BJ (cell line): ENCODE measurements around the gene GPR176. TPM values are rescaled to one million over a fixed set of nuclear protein-coding genes. Genes with fewer than 3 reads are reported as not detected.

ENCODE experiments used
- CTCF ChIA-PET: fragments of 350-600 bp; formaldehyde crosslinking; extraction: SDS; loops from one replicate; lab custom pipeline; 2021; ENCODE audit warnings: antibody characterized with exemption, inconsistent platforms; lab: Yijun Ruan, JAX
- POLR2A ChIA-PET: fragments of 300-600 bp; sonication (Branson Sonifier 250); formaldehyde crosslinking; extraction: SDS; loops from one replicate; lab custom pipeline; 2021; ENCODE audit warnings: antibody characterized with exemption; lab: Charles Lee
- DNase-seq: peaks from one replicate; pipeline ENCODE4 v3.0.0-alpha.2; 2011; ENCODE audit warnings: low read depth
- H3K27me3 ChIP-seq: 2 replicates; pipeline ENCODE4 v1.6.0; 2011; ENCODE audit warnings: low read length; ENCODE audit not compliant: control insufficient read depth, insufficient read depth
- H3K36me3 ChIP-seq: 2 replicates; pipeline ENCODE4 v1.5.1; 2011; ENCODE audit warnings: low read length; ENCODE audit not compliant: control insufficient read depth, insufficient read depth
- H3K4me3 ChIP-seq: 2 replicates; pipeline ENCODE4 v1.5.1; 2011; ENCODE audit warnings: low read depth, mild to moderate bottlenecking, control low read depth, low read length
- CTCF ChIP-seq: IDR thresholded peaks from 2 replicates; pipeline ENCODE4 v1.5.1; 2011; ENCODE audit warnings: low read depth, mild to moderate bottlenecking, control low read depth, inconsistent platforms, low read length, moderate library complexity; ENCODE audit not compliant: insufficient read depth
- polyA plus RNA-seq: library from polyadenylated mRNA; depleted of rRNA; stranded (reverse); fragments of >200 nt; gene quantifications from 2 replicates; pipeline ENCODE4 v1.2.3, GENCODE V29; 2011

GPR176 gene
- polyA plus RNA-seq, 1 experiment, result 319 TPM

GRCh38 chr15:39869254-39869653 is 50.8 kb downstream of the GPR176 start:
- CTCF ChIA-PET, result no interaction called here

GRCh38 chr15:39868396-39868795 is 51.7 kb downstream of the GPR176 start:
- Histone ChIP-seq H3K4me3 (no peak overlapping the region), H3K27me3 (no peaks in the 10 kb centered on the region), H3K36me3 (peaks cover 3% of the 10 kb centered on the region)
- DNase-seq, result no peak
- ChIA-PET POLR2A (no interaction called here), CTCF (no interaction called here)
- no peak for TF ChIP-seq CTCF

More at GRCh38 chr15:39869254-39869653, 50.8 kb downstream of the GPR176 start:
- POLR2A ChIA-PET, result no interaction called here
- DNase-seq, result no peak
- Histone ChIP-seq H3K27me3 (no peaks in the 10 kb centered on the region), H3K36me3 (peaks cover 5% of the 10 kb centered on the region), H3K4me3 (no peak overlapping the region)
- TF ChIP-seq CTCF, result no peak

DNA sequence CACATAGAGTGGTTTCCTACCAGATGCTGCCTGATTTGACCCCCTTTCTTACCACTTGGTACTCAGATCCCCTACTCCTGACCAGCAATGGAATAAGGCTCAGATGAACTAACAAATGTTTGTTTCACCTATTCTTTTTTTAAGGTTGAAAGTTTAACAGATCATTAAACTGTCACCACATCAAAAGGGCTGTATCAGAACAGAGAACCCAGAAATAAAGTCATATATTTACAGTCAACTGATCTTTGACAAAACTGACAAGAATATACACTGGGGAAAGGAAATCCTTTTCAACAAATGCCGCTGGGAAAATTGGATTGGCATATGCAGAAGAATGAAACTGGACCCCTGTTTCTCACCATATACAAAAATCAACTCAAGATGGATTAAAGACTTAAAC is 56.0 kb downstream of the GPR176 start:
- no peak for TF ChIP-seq CTCF

GRCh38 chr15:39860871-39861270 is 59.2 kb downstream of the GPR176 start:
- DNase-seq, result no peak
- no peaks in the 10 kb centered on the region for H3K36me3 ChIP-seq
- no peaks in the 10 kb centered on the region for H3K27me3 ChIP-seq
- CTCF ChIA-PET, result interaction anchor here (1.2 to 1.4 kb wide), 3 partner anchors 13 to 72 kb away, joined by 3 to 4 read pairs (median 4); no protein-coding TSS in a partner anchor
- POLR2A ChIA-PET, result no interaction called here
- no peak overlapping the region for H3K4me3 ChIP-seq
- no peak for TF ChIP-seq CTCF

More for the DNA sequence above, 56.0 kb downstream of the GPR176 start:
- H3K4me3 ChIP-seq, result no peak overlapping the region
- CTCF ChIA-PET, result no interaction called here
- POLR2A ChIA-PET, result interaction anchor here (0.6 kb wide), 1 partner anchor 12 kb away, joined by 4 read pairs; no protein-coding TSS in a partner anchor
- H3K27me3 ChIP-seq, result no peaks in the 10 kb centered on the region
- H3K36me3 ChIP-seq, result peaks cover 2% of the 10 kb centered on the region; the same call in 1 of the 2 replicates
- DNase-seq, result no peak

DNA sequence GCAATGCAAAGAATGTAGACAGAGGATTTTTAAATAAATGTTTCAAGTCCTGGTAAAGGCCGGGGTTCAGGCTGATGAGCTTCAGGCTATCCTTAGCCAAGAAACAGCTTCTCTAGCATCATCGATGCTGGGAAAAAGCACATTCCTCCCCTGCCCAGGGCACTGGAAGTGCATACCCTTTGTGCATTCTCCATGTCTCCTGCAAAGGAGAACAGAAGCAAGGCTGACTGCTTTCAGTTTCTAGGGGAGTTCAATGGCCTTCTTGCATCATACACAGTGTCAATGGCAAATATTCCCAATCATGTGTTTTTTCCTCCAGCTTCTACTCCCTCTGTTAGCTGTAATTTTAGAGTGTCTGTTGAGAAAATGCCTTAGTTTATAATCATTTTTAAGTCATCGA is 59.9 kb downstream of the GPR176 start:
- no peaks in the 10 kb centered on the region for H3K27me3 ChIP-seq
- H3K4me3 ChIP-seq, result no peak overlapping the region
- no peak for TF ChIP-seq CTCF
- DNase-seq, result no peak
- CTCF ChIA-PET, result interaction anchor here (1.2 kb wide), 2 partner anchors 17 to 71 kb away, joined by 3 to 4 read pairs; no protein-coding TSS in a partner anchor
- H3K36me3 ChIP-seq, result no peaks in the 10 kb centered on the region
- POLR2A ChIA-PET, result no interaction called here
